Body of pancreas (tissue), 4 donors: Measurements from ENCODE around the gene WDR7. TPM values are rescaled to one million over a fixed set of nuclear protein-coding genes. Genes with fewer than 3 reads are reported as not detected.

ENCODE experiments used
- ATAC-seq: fragments of 150-250 bp; one replicate; pipeline ENCODE4 v1.9.1; 2016
- DNase-seq, 4 donors: peaks; one replicate each; pipeline ENCODE4 v3.0.0-alpha.2; 2019
- H3K27ac ChIP-seq, 4 donors: fragments of 200-600 bp; sonication (generic); 1 replicate in 3 of 4; 2 replicates in 1 of 4; pipeline versions ENCODE4 v1.5.1 to v1.6.1; 2016 to 2019; ENCODE audit warnings: mild to moderate bottlenecking in 1 of 4, mixed read lengths in 1 of 4, moderate library complexity in 1 of 4
- H3K27me3 ChIP-seq, 2 donors: fragments of 200-600 bp; sonication (generic); one replicate each; pipeline ENCODE4 v1.6.0; 2016; ENCODE audit warnings: mild to moderate bottlenecking in 1 of 2
- H3K36me3 ChIP-seq, 2 donors: fragments of 200-600 bp; sonication (generic); replicated peaks in 1 of 2; 2 replicates each; pipeline ENCODE4 v1.5.1; 2016; ENCODE audit warnings: low read depth in 2 of 2; ENCODE audit not compliant: insufficient read depth in 1 of 2
- H3K4me1 ChIP-seq: fragments of 200-600 bp; sonication (generic); one replicate; pipeline ENCODE4 v1.6.0; 2016
- H3K4me3 ChIP-seq, 2 donors: fragments of 200-600 bp; sonication (generic); 1 replicate in 1 of 2; 2 replicates in 1 of 2; pipeline ENCODE4 v1.5.1; 2016 to 2019
- H3K9me3 ChIP-seq, 3 donors: fragments of 200-600 bp; sonication (generic); 1 replicate in 2 of 3; 2 replicates in 1 of 3; pipeline ENCODE4 v1.5.1; 2016
- CTCF ChIP-seq, 7 experiments: fragments of 450-650 bp in 4 of 7; fragments of 200-600 bp in 3 of 7; sonication (generic) in 3 of 7; IDR thresholded peaks; one replicate each; pipeline ENCODE4 v1.5.1; 2016 to 2019; ENCODE audit warnings: antibody characterized with exemption in 7 of 7
- POLR2A ChIP-seq, 3 donors: fragments of 450-650 bp; IDR thresholded peaks; one replicate each; pipeline ENCODE4 v1.6.1; 2016; ENCODE audit warnings: antibody characterized with exemption in 3 of 3, mild to moderate bottlenecking in 2 of 3
- WGBS, 2 donors: methylation state at CpG; one replicate each; pipeline ENCODE4 v1.1.5; 2017; 5-methylcytosine and 5-hydroxymethylcytosine counted together
- intact Hi-C: fragments of 100-400 bp; cut with DNase I; formaldehyde crosslinking; loops from one replicate; pipeline ENCODE4 v1.15.1; 2023
- total RNA-seq, 2 donors: library from RNA; depleted of rRNA; stranded (reverse); fragments of >200 nt; gene quantifications; one replicate each; pipeline ENCODE4 v1.1.0, GENCODE V29; 2016

WDR7 gene
- total RNA-seq, 2 donors from 2014 or later: 16.3 to 21.4 TPM

- intact Hi-C loops: no loop called here
- no peaks in the 10 kb centered on the region for H3K4me1 ChIP-seq
- WGBS, 2 donors: 65 to 67% methylated on average over 4 of the region's 4 CpGs
- ATAC-seq (no peak), DNase-seq (no peak)
- H3K4me3 ChIP-seq: no peak overlapping the region
- no peaks in the 10 kb centered on the region for H3K27me3 ChIP-seq
- no peak overlapping the region for H3K27ac ChIP-seq
- TF ChIP-seq POLR2A (IDR thresholded peaks at IDR 0.05) (no peak), CTCF (IDR thresholded peaks at IDR 0.05) (no peak)
- no peaks in the 10 kb centered on the region for H3K36me3 ChIP-seq
- no peaks in the 10 kb centered on the region for H3K9me3 ChIP-seq
These were observed 401.0 kb downstream of the WDR7 start for GRCh38 chr18:57052173-57052572.

- no peak for DNase-seq
- Histone ChIP-seq H3K9me3 (no peaks in the 10 kb centered on the region), H3K27ac (no peak overlapping the region), H3K27me3 (no peaks in the 10 kb centered on the region), H3K4me1 (no peaks in the 10 kb centered on the region), H3K36me3 (no peaks in the 10 kb centered on the region), H3K4me3 (no peak overlapping the region)
- no peak for TF ChIP-seq POLR2A (IDR thresholded peaks at IDR 0.05)
- no peak for TF ChIP-seq CTCF (IDR thresholded peaks at IDR 0.05)
- intact Hi-C loops: no loop called here
- ATAC-seq: no peak
- WGBS, 2 donors: 71 to 89% methylated on average over 2 to 5 of the region's 5 CpGs
These were observed 401.6 kb downstream of the WDR7 start for GRCh38 chr18:57052759-57053158.

DNA sequence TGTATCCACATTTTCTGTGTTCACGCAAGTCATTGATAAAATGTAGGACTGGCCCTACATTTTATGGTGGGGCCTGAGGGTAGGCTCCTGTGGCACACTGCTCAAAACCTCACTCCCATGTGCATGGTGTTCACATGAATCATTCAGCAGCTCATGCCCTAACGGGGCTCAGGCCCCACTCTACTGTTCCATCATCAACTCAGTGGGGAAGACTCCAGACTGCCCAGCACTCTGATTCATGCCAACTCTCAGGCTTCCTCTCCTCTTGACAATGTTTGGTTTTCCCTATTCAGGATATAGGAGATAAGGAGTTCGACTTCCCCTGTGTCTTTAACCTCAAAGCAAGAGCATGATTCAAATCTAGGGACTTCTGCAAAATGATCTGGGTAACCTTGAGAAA lies 403.7 kb downstream of the WDR7 start:
- H3K27ac ChIP-seq: no peak overlapping the region
- TF ChIP-seq CTCF (IDR thresholded peaks at IDR 0.05) (no peak), POLR2A (IDR thresholded peaks at IDR 0.05) (no peak)
- WGBS, 2 donors: 55 to 70% methylated on average over 3 of the region's 3 CpGs
- H3K36me3 ChIP-seq: no peaks in the 10 kb centered on the region
- intact Hi-C loops: no loop called here
- no peaks in the 10 kb centered on the region for H3K27me3 ChIP-seq
- DNase-seq (no peak), ATAC-seq (no peak)
- no peaks in the 10 kb centered on the region for H3K4me1 ChIP-seq
- no peaks in the 10 kb centered on the region for H3K9me3 ChIP-seq
- H3K4me3 ChIP-seq: no peak overlapping the region

DNA sequence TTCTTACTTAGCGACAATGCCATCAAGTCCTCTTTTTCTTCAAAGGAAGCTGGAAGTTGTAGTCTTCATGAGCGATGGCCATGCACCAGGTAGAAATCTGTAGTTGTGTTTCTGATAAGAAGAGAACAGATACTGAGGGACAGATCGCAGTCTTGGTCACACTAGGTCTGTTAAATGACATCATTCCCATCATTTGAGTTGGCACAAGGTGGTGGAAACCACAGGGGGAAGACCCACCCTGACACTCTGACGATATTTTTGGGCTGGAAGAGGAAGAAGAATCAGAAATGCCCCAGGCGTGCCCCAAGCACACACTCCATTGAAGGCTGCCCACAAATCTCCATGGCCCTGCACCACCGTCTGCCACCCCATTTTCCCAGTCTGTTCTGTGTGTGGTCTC lies 406.7 kb downstream of the WDR7 start:
- TF ChIP-seq CTCF (IDR thresholded peaks at IDR 0.05) (no peak), POLR2A (IDR thresholded peaks at IDR 0.05) (no peak)
- H3K27ac ChIP-seq: no peak overlapping the region
- intact Hi-C loops: no loop called here
- H3K27me3 ChIP-seq: no peaks in the 10 kb centered on the region
- 64 to 72% methylated on average over 6 of the region's 6 CpGs for WGBS, 2 donors
- ATAC-seq (no peak), DNase-seq (no peak)
- no peak overlapping the region for H3K4me3 ChIP-seq
- no peaks in the 10 kb centered on the region for H3K4me1 ChIP-seq
- H3K36me3 ChIP-seq: no peaks in the 10 kb centered on the region
- no peaks in the 10 kb centered on the region for H3K9me3 ChIP-seq

GRCh38 chr18:57058734-57059133 lies 407.6 kb downstream of the WDR7 start:
- TF ChIP-seq CTCF (IDR thresholded peaks at IDR 0.05) (no peak), POLR2A (IDR thresholded peaks at IDR 0.05) (no peak)
- Histone ChIP-seq H3K4me3 (no peak overlapping the region), H3K4me1 (no peaks in the 10 kb centered on the region), H3K27ac (no peak overlapping the region), H3K9me3 (no peaks in the 10 kb centered on the region), H3K36me3 (no peaks in the 10 kb centered on the region), H3K27me3 (no peaks in the 10 kb centered on the region)
- intact Hi-C loops: no loop called here
- 59 to 73% methylated on average over 4 of the region's 4 CpGs for WGBS, 2 donors
- ATAC-seq: no peak
- DNase-seq: no peak
